GM12878 (cell line): ENCODE results near the gene NEU1. TPM values are rescaled to one million over a fixed set of nuclear protein-coding genes. Genes with fewer than 3 reads are reported as not detected.

Experiments used
- BACH1 ChIP-seq: fragments of 450-650 bp; IDR thresholded peaks from 2 replicates; pipeline ENCODE4 v1.6.1; 2017; ENCODE audit warnings: mild to moderate bottlenecking, borderline replicate concordance
- BMI1 ChIP-seq: fragments of 450-650 bp; IDR thresholded peaks from 2 replicates; pipeline ENCODE4 v1.6.1; 2016; ENCODE audit warnings: mild to moderate bottlenecking, moderate library complexity, borderline replicate concordance
- BRCA1 ChIP-seq: IDR thresholded peaks from 2 replicates; pipeline ENCODE4 v1.6.1; 2011; ENCODE audit warnings: low read depth, low read length, improper control_type of control experiment
- CBFB ChIP-seq: IDR thresholded peaks from 2 replicates; pipeline ENCODE4 v1.6.1; 2016; ENCODE audit warnings: antibody characterized with exemption, low read depth
- CEBPB ChIP-seq, 2 experiments: fragments of 150-350 bp in 1 of 2; IDR thresholded peaks; 2 replicates each; pipeline ENCODE4 v1.6.1; 2012 to 2014; ENCODE audit warnings: low read depth in 2 of 2, low read length in 2 of 2, borderline replicate concordance in 1 of 2, inconsistent platforms in 1 of 2
- CHD4 ChIP-seq: fragments of 200-600 bp; sonication (generic); IDR thresholded peaks from 2 replicates; pipeline ENCODE4 v1.6.1; 2016; ENCODE audit warnings: mild to moderate bottlenecking
- ELK1 ChIP-seq: IDR thresholded peaks from 2 replicates; pipeline ENCODE4 v1.6.1; 2012; ENCODE audit warnings: low read depth, low read length, improper control_type of control experiment
- EP300 ChIP-seq, 2 experiments: fragments of 150-350 bp in 1 of 2; IDR thresholded peaks; 2 replicates each; pipeline ENCODE4 v1.6.1; 2011 to 2012; ENCODE audit warnings: low read depth in 2 of 2, low read length in 2 of 2, borderline replicate concordance in 1 of 2, improper control_type of control experiment in 1 of 2, inconsistent platforms in 1 of 2; ENCODE audit not compliant: control insufficient read depth in 1 of 2
- ETV6 ChIP-seq, 2 experiments: fragments of 450-650 bp in 1 of 2; IDR thresholded peaks in 1 of 2; conservative IDR thresholded peaks in 1 of 2; 2 replicates each; pipeline ENCODE4 v1.6.1; 2014; ENCODE audit warnings: antibody characterized with exemption in 1 of 2, borderline replicate concordance in 1 of 2, low read depth in 1 of 2, mild to moderate bottlenecking in 1 of 2, moderate library complexity in 1 of 2
- IKZF1 ChIP-seq: fragments of 450-650 bp; conservative IDR thresholded peaks from 2 replicates; pipeline ENCODE4 v1.6.1; 2017; ENCODE audit warnings: antibody characterized with exemption, mild to moderate bottlenecking
- JUND ChIP-seq: IDR thresholded peaks from 2 replicates; pipeline ENCODE4 v1.6.1; 2012; ENCODE audit warnings: low read depth, mild to moderate bottlenecking, low read length, improper control_type of control experiment, moderate library complexity
- MEF2B ChIP-seq: fragments of 450-650 bp; IDR thresholded peaks from 2 replicates; pipeline ENCODE4 v1.6.1; 2018; ENCODE audit warnings: mild to moderate bottlenecking, moderate library complexity; ENCODE audit not compliant: partially characterized antibody, poor library complexity, severe bottlenecking
- MXI1 ChIP-seq: fragments of 150-350 bp; IDR thresholded peaks from 2 replicates; pipeline ENCODE4 v1.6.1; 2011; ENCODE audit warnings: low read depth, mild to moderate bottlenecking, inconsistent platforms, low read length, improper control_type of control experiment
- MYB ChIP-seq: fragments of 150-350 bp; IDR thresholded peaks from 2 replicates; pipeline ENCODE4 v1.6.1; 2014; ENCODE audit warnings: mild to moderate bottlenecking, low read depth, low read length, borderline replicate concordance
- NFXL1 ChIP-seq: fragments of 450-650 bp; IDR thresholded peaks from 2 replicates; pipeline ENCODE4 v1.6.1; 2017; ENCODE audit warnings: antibody characterized with exemption, mild to moderate bottlenecking, borderline replicate concordance
- NFYB ChIP-seq: IDR thresholded peaks from 2 replicates; pipeline ENCODE4 v1.6.1; 2011; ENCODE audit warnings: low read depth, mild to moderate bottlenecking, low read length, improper control_type of control experiment, moderate library complexity; ENCODE audit not compliant: insufficient read depth
- POU2F2 ChIP-seq: IDR thresholded peaks from 3 replicates; pipeline ENCODE4 v1.6.1; 2011; ENCODE audit warnings: low read depth, mild to moderate bottlenecking, low read length, borderline replicate concordance
- RBBP5 ChIP-seq: fragments of 200-600 bp; sonication (generic); conservative IDR thresholded peaks from 2 replicates; pipeline ENCODE4 v1.6.1; 2016
- REST ChIP-seq: IDR thresholded peaks from 2 replicates; pipeline ENCODE4 v1.6.1; 2012; ENCODE audit warnings: mild to moderate bottlenecking, low read depth, low read length
- SMAD1 ChIP-seq: fragments of 450-650 bp; IDR thresholded peaks from 2 replicates; pipeline ENCODE4 v1.6.1; 2018; ENCODE audit warnings: mild to moderate bottlenecking, low read depth; ENCODE audit not compliant: partially characterized antibody
- ZBED1 ChIP-seq: IDR thresholded peaks from 2 replicates; pipeline ENCODE4 v1.6.1; 2016; ENCODE audit warnings: borderline replicate concordance
- ZNF622 ChIP-seq: fragments of 450-650 bp; IDR thresholded peaks from 2 replicates; pipeline ENCODE4 v1.6.1; 2017; ENCODE audit warnings: mild to moderate bottlenecking, inconsistent platforms
- polyA plus RNA-seq, 11 experiments: library from polyadenylated mRNA; depleted of rRNA in 4 of 11; unstranded in 6 of 11; stranded (reverse) in 5 of 11; fragments of >200 nt; fragmentation: Nextera tagmentation in 4 of 11; fragmentation: Illumina TruSeq in 1 of 11; extraction: Ambion mirVana in 4 of 11; extraction: Trizol in 1 of 11; gene quantifications; 1 replicate in 1 of 11; 2 replicates in 10 of 11; pipeline versions ENCODE4 v1.2.1 to v1.2.3, GENCODE V29; 2011 to 2016; ENCODE audit warnings: inconsistent platforms in 2 of 11, missing spikeins in 2 of 11, low read depth in 1 of 11
- total RNA-seq, 4 experiments: library from RNA; depleted of rRNA in 3 of 4; stranded (reverse); fragments of >200 nt in 3 of 4; fragmentation: Illumina TruSeq in 1 of 4; extraction: Trizol in 1 of 4; gene quantifications; 2 replicates each; pipeline versions ENCODE4 v1.2.1 to v1.2.3, GENCODE V29; 2013 to 2021
- TF ChIP-seq, protein P1 (sequence below): fragments of 450-650 bp; IDR thresholded peaks from 2 replicates; pipeline ENCODE4 v1.6.1; 2016; ENCODE audit warnings: mild to moderate bottlenecking

Gene NEU1
- total and polyA plus RNA-seq, 10 of the 15 experiments (the other 5 are each of a cell fraction or from before 2014, with no cell fraction given): 7.2 to 26.9 (median 21.6) TPM

GRCh38 chr6:31827286-31828079 lies 35.1 kb downstream of the NEU1 start, which contains the start of gene HSPA1B (continued):
- TF ChIP-seq MXI1: peak; percentile 35; the same call in 1 of the 2 replicates
- TF ChIP-seq MEF2B: no peak
- no peak for TF ChIP-seq RBBP5
- peak; percentile 90 for TF ChIP-seq IKZF1
- no peak for TF ChIP-seq ZBED1
- TF ChIP-seq BRCA1: no peak
- TF ChIP-seq JUND: no peak
- no peak for TF ChIP-seq REST
- no peak for TF ChIP-seq ELK1
- TF ChIP-seq BACH1: peak; percentile 78; the same call in 1 of the 2 replicates
- TF ChIP-seq ZNF622: no peak
- TF ChIP-seq, protein P1, sequence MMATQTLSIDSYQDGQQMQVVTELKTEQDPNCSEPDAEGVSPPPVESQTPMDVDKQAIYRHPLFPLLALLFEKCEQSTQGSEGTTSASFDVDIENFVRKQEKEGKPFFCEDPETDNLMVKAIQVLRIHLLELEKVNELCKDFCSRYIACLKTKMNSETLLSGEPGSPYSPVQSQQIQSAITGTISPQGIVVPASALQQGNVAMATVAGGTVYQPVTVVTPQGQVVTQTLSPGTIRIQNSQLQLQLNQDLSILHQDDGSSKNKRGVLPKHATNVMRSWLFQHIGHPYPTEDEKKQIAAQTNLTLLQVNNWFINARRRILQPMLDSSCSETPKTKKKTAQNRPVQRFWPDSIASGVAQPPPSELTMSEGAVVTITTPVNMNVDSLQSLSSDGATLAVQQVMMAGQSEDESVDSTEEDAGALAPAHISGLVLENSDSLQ: peak; percentile 99
- no peak for TF ChIP-seq ETV6 (conservative IDR thresholded peaks at IDR 0.05 in 1 of 2, IDR thresholded peaks at IDR 0.05 in 1 of 2; ENCODE audit: borderline replicate concordance in 1 of 2, low read depth in 1 of 2)
- peak; percentile 29 for TF ChIP-seq SMAD1
- no peak for TF ChIP-seq CHD4
- TF ChIP-seq NFYB: peak; percentile 86
- TF ChIP-seq NFXL1: no peak
- peak; percentile 90 for TF ChIP-seq BMI1
- TF ChIP-seq EP300 (IDR thresholded peaks at IDR 0.05; ENCODE audit: borderline replicate concordance in 1 of 2, control insufficient read depth in 1 of 2, low read depth in 2 of 2, low read length in 2 of 2): peak in 1 of 2 experiments; percentile 86; a peak in 2 of 4 replicates
- TF ChIP-seq MYB: no peak
- TF ChIP-seq CBFB: 0 out of 2 replicates have a peak, but pooled peaks have one; percentile 46
- peak; percentile 88; the same call in 2 of the 3 replicates for TF ChIP-seq POU2F2
- no peak for TF ChIP-seq CEBPB (IDR thresholded peaks at IDR 0.05; ENCODE audit: borderline replicate concordance in 1 of 2, low read depth in 2 of 2, low read length in 2 of 2)
